T-helper 2 cell treated with Interferon-gamma antibody and Interleukin-4, amounts not matched to agents 100 ng/mL and 5 ng/mL, for 36 hours (primary cell): ENCODE results near the gene BUB1B. TPM values are rescaled to one million over a fixed set of nuclear protein-coding genes. Genes with fewer than 3 reads are reported as not detected.

Experiments used
- intact Hi-C: fragments of 100-400 bp; cut with micrococcal nuclease; formaldehyde crosslinking; loops from one replicate; pipeline ENCODE4 v1.15.1; 2023
- total RNA-seq: library from RNA; stranded (reverse); gene quantifications from 2 replicates; pipeline ENCODE4 v1.2.3, GENCODE V29; 2022

The BUB1B gene
- total RNA-seq, 1 donor from 2014 or later, result 86.8 TPM

GRCh38 chr15:40239693-40240618 lies 79.1 kb downstream of the BUB1B start:
- intact Hi-C loops, result no loop called here

GRCh38 chr15:40240619-40241221 lies 79.9 kb downstream of the BUB1B start:
- intact Hi-C loops, result no loop called here

GRCh38 chr15:40241269-40242212 lies 80.7 kb downstream of the BUB1B start:
- intact Hi-C loops, result no loop called here

GRCh38 chr15:40242213-40242599 lies 81.3 kb downstream of the BUB1B start:
- intact Hi-C loops, result no loop called here

GRCh38 chr15:40242601-40243000 lies 81.7 kb downstream of the BUB1B start:
- intact Hi-C loops, result no loop called here

- intact Hi-C loops, result no loop called here
Measured at GRCh38 chr15:40243126-40243810, 82.4 kb downstream of the BUB1B start.

- intact Hi-C loops, result no loop called here
Measured at GRCh38 chr15:40244961-40245523, 84.2 kb downstream of the BUB1B start.

GRCh38 chr15:40245666-40246450 lies 85.0 kb downstream of the BUB1B start:
- intact Hi-C loops, result no loop called here

- intact Hi-C loops, result no loop called here
Measured at GRCh38 chr15:40246496-40247280, 85.8 kb downstream of the BUB1B start.

GRCh38 chr15:40247406-40247971 lies 86.6 kb downstream of the BUB1B start:
- intact Hi-C loops, result no loop called here

- intact Hi-C loops, result no loop called here
Measured at GRCh38 chr15:40248006-40248783, 87.3 kb downstream of the BUB1B start.

GRCh38 chr15:40249477-40250303 lies 88.8 kb downstream of the BUB1B start:
- intact Hi-C loops, result loop anchor here (5.0 kb wide), 1 partner anchor 32 kb away; no protein-coding TSS in a partner anchor

- intact Hi-C loops, result loop anchor here (5.0 kb wide), 1 partner anchor 33 kb away; no protein-coding TSS in a partner anchor
Measured at GRCh38 chr15:40250304-40250656, 89.4 kb downstream of the BUB1B start.

GRCh38 chr15:40250771-40251483 lies 90.1 kb downstream of the BUB1B start:
- intact Hi-C loops, result loop anchor here (5.0 kb wide), 1 partner anchor 34 kb away; no protein-coding TSS in a partner anchor

- intact Hi-C loops, result loop anchor here (5.0 kb wide), 1 partner anchor 34 kb away; no protein-coding TSS in a partner anchor
Measured at GRCh38 chr15:40251486-40252140, 90.7 kb downstream of the BUB1B start.

- intact Hi-C loops, result loop anchor here (5.0 kb wide), 1 partner anchor 35 kb away; no protein-coding TSS in a partner anchor
Measured at GRCh38 chr15:40252141-40252437, 91.2 kb downstream of the BUB1B start.
